ENCODE measurements around the gene TRIP6.

TRIP6 gene

GRCh38 chr7:100867040-100867775, at the start of gene TRIP6:
Gene TRIP6 (plus strand): TSS chr7:100867387. CDS start chr7:100867498, 111 bp downstream.
- DNase-seq (ENCODE audit: low read depth) = peak; percentile 94
- TF ChIP-seq, protein P1, sequence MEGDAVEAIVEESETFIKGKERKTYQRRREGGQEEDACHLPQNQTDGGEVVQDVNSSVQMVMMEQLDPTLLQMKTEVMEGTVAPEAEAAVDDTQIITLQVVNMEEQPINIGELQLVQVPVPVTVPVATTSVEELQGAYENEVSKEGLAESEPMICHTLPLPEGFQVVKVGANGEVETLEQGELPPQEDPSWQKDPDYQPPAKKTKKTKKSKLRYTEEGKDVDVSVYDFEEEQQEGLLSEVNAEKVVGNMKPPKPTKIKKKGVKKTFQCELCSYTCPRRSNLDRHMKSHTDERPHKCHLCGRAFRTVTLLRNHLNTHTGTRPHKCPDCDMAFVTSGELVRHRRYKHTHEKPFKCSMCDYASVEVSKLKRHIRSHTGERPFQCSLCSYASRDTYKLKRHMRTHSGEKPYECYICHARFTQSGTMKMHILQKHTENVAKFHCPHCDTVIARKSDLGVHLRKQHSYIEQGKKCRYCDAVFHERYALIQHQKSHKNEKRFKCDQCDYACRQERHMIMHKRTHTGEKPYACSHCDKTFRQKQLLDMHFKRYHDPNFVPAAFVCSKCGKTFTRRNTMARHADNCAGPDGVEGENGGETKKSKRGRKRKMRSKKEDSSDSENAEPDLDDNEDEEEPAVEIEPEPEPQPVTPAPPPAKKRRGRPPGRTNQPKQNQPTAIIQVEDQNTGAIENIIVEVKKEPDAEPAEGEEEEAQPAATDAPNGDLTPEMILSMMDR (conservative IDR thresholded peaks at IDR 0.05; ENCODE audit: low read length) = no peak
- H3K4me3 ChIP-seq (ENCODE audit: low read length) = peak within 1 kb of the TSS; percentile 97

DNA sequence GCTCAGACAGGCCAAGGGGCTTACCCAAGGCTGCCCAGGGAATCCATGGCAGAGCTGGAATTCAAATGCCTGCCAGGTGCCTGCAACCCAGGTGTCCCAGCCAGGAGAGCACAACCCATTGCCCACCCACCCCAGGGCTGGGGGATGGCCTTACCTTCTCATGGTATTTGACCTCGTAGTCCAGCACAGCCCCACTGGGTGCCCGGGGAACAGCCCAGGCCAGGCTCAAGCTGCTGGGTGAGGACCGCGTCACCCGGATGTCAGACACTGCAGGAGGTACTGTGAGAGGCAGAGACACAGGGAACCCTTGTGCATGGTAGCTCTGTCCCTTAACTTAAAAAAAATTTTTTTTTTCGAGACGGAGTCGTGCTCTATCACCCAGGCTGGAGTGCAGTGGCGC, 48.8 kb upstream of the TRIP6 start:
- H3K4me3 ChIP-seq (ENCODE audit: low read length) = no peak overlapping the region
- TF ChIP-seq, protein P1 (conservative IDR thresholded peaks at IDR 0.05; ENCODE audit: low read length) = no peak
- DNase-seq (ENCODE audit: low read depth) = no peak

DNA sequence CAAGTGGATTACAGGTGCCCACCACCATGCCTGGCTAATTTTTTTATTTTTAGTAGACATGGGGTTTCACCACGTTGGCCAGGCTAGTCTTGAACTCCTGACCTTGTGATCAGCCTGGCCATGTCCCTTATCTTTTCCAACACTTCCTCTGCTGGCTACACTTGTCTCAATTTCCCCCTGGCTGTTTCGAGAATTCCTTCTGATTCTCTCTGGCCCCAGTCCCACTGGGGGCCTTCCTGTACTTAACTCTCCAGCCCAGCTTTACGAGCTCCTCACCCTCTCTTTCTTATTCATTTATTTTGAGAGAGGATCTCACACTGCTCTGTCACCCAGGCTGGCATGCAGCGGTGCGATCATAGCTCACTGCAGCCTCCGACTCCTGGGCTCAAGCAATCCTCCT, 48.4 kb upstream of the TRIP6 start:
- no peak overlapping the region for H3K4me3 ChIP-seq (ENCODE audit: low read length)
- no peak for DNase-seq (ENCODE audit: low read depth)
- TF ChIP-seq, protein P1 (conservative IDR thresholded peaks at IDR 0.05; ENCODE audit: low read length) = no peak

GRCh38 chr7:100819586-100819985, 47.6 kb upstream of the TRIP6 start:
- no peak for DNase-seq (ENCODE audit: low read depth)
- TF ChIP-seq, protein P1 (conservative IDR thresholded peaks at IDR 0.05; ENCODE audit: low read length) = no peak
- H3K4me3 ChIP-seq (ENCODE audit: low read length) = no peak overlapping the region

DNA sequence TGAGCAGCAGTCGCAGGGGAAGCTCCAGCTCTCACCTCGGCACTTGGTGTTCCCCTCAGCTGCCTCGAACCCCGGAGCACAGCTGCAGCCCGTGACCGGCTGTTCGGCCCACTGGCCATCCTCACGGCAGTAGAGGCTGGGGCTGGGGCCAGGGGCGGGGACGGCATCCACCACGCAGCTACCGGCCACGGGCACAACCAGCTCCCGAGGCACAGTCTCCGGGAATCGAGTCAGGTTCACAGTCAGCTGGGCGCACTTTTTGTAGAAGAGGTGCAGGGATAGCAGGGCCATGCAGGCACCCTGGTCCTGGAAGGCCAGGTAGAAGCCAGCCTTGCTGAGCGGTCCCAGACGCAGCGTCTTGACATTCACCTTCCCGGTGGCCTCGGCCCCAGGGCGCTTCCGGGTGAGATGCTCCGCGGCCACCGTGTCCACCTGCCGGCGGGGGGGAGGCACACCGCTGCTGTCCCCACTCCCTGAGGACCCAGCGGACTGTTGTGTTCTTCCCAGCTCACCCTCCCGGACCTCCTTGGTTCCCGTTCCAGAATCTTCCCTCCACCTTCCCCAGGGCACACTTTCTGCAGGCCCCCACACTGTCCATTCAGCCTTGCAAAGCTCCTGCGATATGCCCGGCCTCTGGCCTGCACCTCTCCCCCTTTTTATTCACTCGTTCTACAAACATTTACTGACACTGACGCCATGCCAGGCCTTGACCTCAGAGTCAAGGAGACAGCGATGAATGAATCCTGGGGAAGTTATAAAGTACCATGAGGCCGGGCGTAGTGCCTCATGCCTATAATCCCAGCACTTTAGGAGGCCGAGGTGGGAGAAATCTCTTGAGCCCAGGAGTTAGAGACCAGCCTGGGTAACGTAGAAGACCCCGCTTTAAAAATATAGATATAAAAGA, 44.7 kb upstream of the TRIP6 start:
- no peak overlapping the region for H3K4me3 ChIP-seq (ENCODE audit: low read length)
- DNase-seq (ENCODE audit: low read depth) = no peak
- TF ChIP-seq, protein P1 (conservative IDR thresholded peaks at IDR 0.05; ENCODE audit: low read length) = no peak

- no peak for DNase-seq (ENCODE audit: low read depth)
- no peak overlapping the region for H3K4me3 ChIP-seq (ENCODE audit: low read length)
- TF ChIP-seq, protein P1 (conservative IDR thresholded peaks at IDR 0.05; ENCODE audit: low read length) = no peak
These were observed 44.1 kb upstream of the TRIP6 start for GRCh38 chr7:100823140-100823525.
